H1 (cell line): ENCODE measurements around the gene TROAP. TPM values are rescaled to one million over a fixed set of nuclear protein-coding genes. Genes with fewer than 3 reads are reported as not detected.

Experiments used
- CTCF ChIA-PET: fragments of 300-600 bp; sonication (Branson Sonifier 250); formaldehyde crosslinking; loops from one replicate; lab custom pipeline; 2021; ENCODE audit not compliant: partially characterized antibody; lab: Charles Lee
- POLR2A ChIA-PET: fragments of 300-600 bp; sonication (Branson Sonifier 250); formaldehyde crosslinking; loops from one replicate; lab custom pipeline; 2021; ENCODE audit warnings: inconsistent platforms; ENCODE audit not compliant: partially characterized antibody; lab: Charles Lee
- DNase-seq, 2 experiments: peaks; one replicate each; pipeline versions ENCODE4 v3.0.0 to v3.0.0-alpha.2; 2010 to 2022; ENCODE audit warnings: low spot score in 2 of 2, low read depth in 1 of 2, mixed read lengths in 1 of 2
- FAIRE-seq: peaks from 2 replicates; lab custom pipeline; 2011; peaks lifted over from hg19 to GRCh38; lab: Jason Lieb, UNC
- H2AFZ ChIP-seq: 2 replicates; pipeline ENCODE4 v1.8.1; 2012; ENCODE audit warnings: low read length, inconsistent platforms
- H2AK5ac ChIP-seq: 2 replicates; pipeline ENCODE4 v1.6.1; 2013; ENCODE audit warnings: low read depth, low read length
- H2BK120ac ChIP-seq: replicated peaks from 2 replicates; pipeline ENCODE3; 2013; ENCODE audit warnings: low read depth, low read length, inconsistent platforms
- H2BK12ac ChIP-seq: 2 replicates; pipeline ENCODE4 v1.6.1; 2013; ENCODE audit warnings: low read depth, low read length
- H2BK15ac ChIP-seq: 2 replicates; pipeline ENCODE4 v1.6.1; 2013; ENCODE audit warnings: low read length
- H2BK20ac ChIP-seq: 2 replicates; pipeline ENCODE4 v1.6.1; 2013; ENCODE audit warnings: low read length
- H2BK5ac ChIP-seq: 2 replicates; pipeline ENCODE4 v1.6.1; 2013; ENCODE audit warnings: low read depth, low read length
- H3K14ac ChIP-seq: 2 replicates; pipeline ENCODE4 v1.6.1; 2013; ENCODE audit warnings: inconsistent platforms; ENCODE audit not compliant: insufficient read length
- H3K18ac ChIP-seq: 2 replicates; pipeline ENCODE4 v1.6.1; 2013; ENCODE audit warnings: low read length; ENCODE audit errors: extremely low read depth
- H3K23ac ChIP-seq: 2 replicates; pipeline ENCODE4 v1.6.1; 2013; ENCODE audit warnings: inconsistent platforms; ENCODE audit not compliant: insufficient read length
- H3K23me2 ChIP-seq: 2 replicates; pipeline ENCODE4 v1.6.1; 2013; ENCODE audit warnings: low read depth, low read length
- H3K27ac ChIP-seq: 2 replicates; pipeline ENCODE4 v1.6.1; 2011; ENCODE audit warnings: low read depth, low read length, inconsistent platforms
- H3K27me3 ChIP-seq, 4 experiments: replicated peaks in 1 of 4; 1 replicate in 1 of 4; 2 replicates in 3 of 4; pipeline versions ENCODE4 v1.6.1 to v1.8.1; 2011 to 2013; ENCODE audit warnings: low read length in 3 of 4, mild to moderate bottlenecking in 3 of 4, inconsistent platforms in 2 of 4, mixed read lengths in 2 of 4, moderate library complexity in 1 of 4; ENCODE audit not compliant: control insufficient read depth in 3 of 4, insufficient read depth in 3 of 4; ENCODE audit errors: extremely low read depth in 1 of 4
- H3K36me3 ChIP-seq, 4 experiments: 2 replicates each; pipeline versions ENCODE4 v1.6.1 to v1.8.1; 2011 to 2013; ENCODE audit warnings: mild to moderate bottlenecking in 4 of 4, low read length in 3 of 4, moderate library complexity in 2 of 4, control low read depth in 1 of 4, inconsistent platforms in 1 of 4; ENCODE audit not compliant: insufficient read depth in 4 of 4, control insufficient read depth in 2 of 4
- H3K4ac ChIP-seq: replicated peaks from 2 replicates; pipeline ENCODE3; 2013; ENCODE audit warnings: low read length, low read depth, mixed read lengths, inconsistent platforms; ENCODE audit not compliant: insufficient read length
- H3K4me1 ChIP-seq, 4 experiments: replicated peaks in 1 of 4; 1 replicate in 1 of 4; 2 replicates in 3 of 4; pipeline versions ENCODE4 v1.6.1 to v1.8.1; 2011 to 2013; ENCODE audit warnings: low read length in 3 of 4, inconsistent platforms in 2 of 4, mixed read lengths in 1 of 4; ENCODE audit not compliant: insufficient read depth in 4 of 4, control insufficient read depth in 3 of 4
- H3K4me2 ChIP-seq, 2 experiments: 2 replicates each; pipeline versions ENCODE4 v1.6.1 to v1.8.1; 2011 to 2013; ENCODE audit warnings: low read depth in 2 of 2, low read length in 2 of 2, control low read depth in 1 of 2, inconsistent platforms in 1 of 2, mild to moderate bottlenecking in 1 of 2; ENCODE audit not compliant: insufficient read depth in 1 of 2
- H3K4me3 ChIP-seq, 4 experiments: fragments of 200-600, 300-600 bp in 1 of 4; sonication (generic), shearing (Covaris generic), sonication (Bioruptor Twin) in 1 of 4; 2 replicates each; pipeline versions ENCODE4 v1.5.1 to v1.8.1; 2011 to 2016; ENCODE audit warnings: low read length in 4 of 4, low read depth in 3 of 4, control low read depth in 2 of 4, inconsistent platforms in 2 of 4, mild to moderate bottlenecking in 2 of 4, mixed read lengths in 1 of 4, moderate library complexity in 1 of 4; ENCODE audit not compliant: insufficient read depth in 2 of 4; ENCODE audit errors: extremely low read depth in 1 of 4
- H3K56ac ChIP-seq: replicated peaks from 2 replicates; pipeline ENCODE3; 2013; ENCODE audit warnings: low read depth, mild to moderate bottlenecking, mixed read lengths, low read length, inconsistent platforms; ENCODE audit not compliant: insufficient read length
- H3K79me1 ChIP-seq: 2 replicates; pipeline ENCODE4 v1.6.1; 2013; ENCODE audit warnings: low read depth, low read length, control low read depth
- H3K79me2 ChIP-seq, 2 experiments: 2 replicates each; pipeline versions ENCODE4 v1.6.1 to v1.8.1; 2012 to 2013; ENCODE audit warnings: low read length in 2 of 2, mild to moderate bottlenecking in 2 of 2, inconsistent platforms in 1 of 2; ENCODE audit not compliant: insufficient read depth in 2 of 2, control insufficient read depth in 1 of 2
- H3K9ac ChIP-seq, 4 experiments: replicated peaks in 1 of 4; 1 replicate in 1 of 4; 2 replicates in 3 of 4; pipeline versions ENCODE4 v1.6.1 to v1.8.1; 2011 to 2013; ENCODE audit warnings: low read depth in 3 of 4, low read length in 3 of 4, control low read depth in 2 of 4, mild to moderate bottlenecking in 2 of 4, moderate library complexity in 2 of 4, inconsistent platforms in 1 of 4; ENCODE audit errors: extremely low read depth in 1 of 4
- H3K9me3 ChIP-seq, 2 experiments: 2 replicates each; pipeline versions ENCODE4 v1.6.1 to v1.8.1; 2012 to 2013; ENCODE audit warnings: mild to moderate bottlenecking in 2 of 2, moderate library complexity in 2 of 2, control low read depth in 1 of 2, inconsistent platforms in 1 of 2, low read depth in 1 of 2, low read length in 1 of 2, mixed read lengths in 1 of 2; ENCODE audit not compliant: insufficient read depth in 2 of 2
- H4K20me1 ChIP-seq, 2 experiments: replicated peaks in 1 of 2; 2 replicates each; pipeline versions ENCODE3 to v1.8.1; 2011 to 2013; ENCODE audit warnings: inconsistent platforms in 2 of 2, low read length in 2 of 2, mild to moderate bottlenecking in 1 of 2; ENCODE audit not compliant: insufficient read depth in 2 of 2, control insufficient read depth in 1 of 2
- H4K5ac ChIP-seq: 2 replicates; pipeline ENCODE4 v1.6.1; 2013; ENCODE audit warnings: low read length, low read depth, mixed read lengths, inconsistent platforms; ENCODE audit not compliant: insufficient read length
- H4K8ac ChIP-seq: 2 replicates; pipeline ENCODE4 v1.8.0; 2013; ENCODE audit warnings: mild to moderate bottlenecking, moderate library complexity, low read length, inconsistent platforms; ENCODE audit not compliant: insufficient read depth; ENCODE audit errors: extremely low read depth
- H4K91ac ChIP-seq: replicated peaks from 2 replicates; pipeline ENCODE3; 2013; ENCODE audit warnings: low read length, mixed read lengths, inconsistent platforms; ENCODE audit not compliant: insufficient read length
- POLR2A ChIP-seq, 2 experiments: IDR thresholded peaks; 1 replicate in 1 of 2; 2 replicates in 1 of 2; pipeline ENCODE4 v1.6.1; 2011; ENCODE audit warnings: low read depth in 2 of 2, low read length in 2 of 2, mild to moderate bottlenecking in 2 of 2; ENCODE audit errors: control extremely low read depth in 1 of 2
- POLR2AphosphoS5 ChIP-seq: IDR thresholded peaks from 2 replicates; pipeline ENCODE4 v1.6.1; 2011; ENCODE audit warnings: low read depth, low read length
- RFX5 ChIP-seq: IDR thresholded peaks from 2 replicates; pipeline ENCODE4 v1.6.1; 2011; ENCODE audit warnings: low read depth, low read length, improper control_type of control experiment, borderline replicate concordance
- WGBS, 2 experiments: shearing (Covaris generic) in 1 of 2; methylation state at CpG; one replicate each; pipeline versions ENCODE4 v1.1.6 to v1.1.7; 2013 to 2015; ENCODE audit warnings: low lambda C conversion rate in 2 of 2, mixed read lengths in 2 of 2, inconsistent platforms in 1 of 2, low coverage in 1 of 2, missing lambda C conversion rate in 1 of 2; ENCODE audit not compliant: insufficient replicate concordance in 2 of 2, insufficient coverage in 1 of 2, insufficient read length in 1 of 2; ENCODE audit errors: extremely low coverage in 1 of 2, missing lambda C conversion rate in 1 of 2; 5-methylcytosine and 5-hydroxymethylcytosine counted together
- polyA plus RNA-seq, 7 experiments: library from polyadenylated mRNA; depleted of rRNA in 3 of 7; stranded (reverse) in 5 of 7; unstranded in 2 of 7; fragments of >200 nt in 5 of 7; fragments of 200-250 nt in 2 of 7; gene quantifications; 1 replicate in 5 of 7; 2 replicates in 1 of 7; 4 replicates in 1 of 7; pipeline versions ENCODE4 v1.2.1 to v1.2.3, GENCODE V29; 2011 to 2013; ENCODE audit warnings: missing spikeins in 2 of 7, mixed read lengths in 2 of 7
- total RNA-seq: library from RNA; stranded (reverse); fragmentation: NEBNext Ultra II Directional; extraction: Animal tissue kit (Norgen Biotek cat#: 25700); gene quantifications from 2 replicates; pipeline ENCODE4 v1.2.1, GENCODE V29; 2021

Gene TROAP
- total and polyA plus RNA-seq, 2 of the 8 experiments (the other 6 are each of a cell fraction or from before 2014, with no cell fraction given) = 36.7 to 52.0 TPM

GRCh38 chr12:49273726-49274395 is 49.2 kb upstream of the TROAP start:
- CTCF ChIA-PET = interaction anchor here (0.8 to 17.0 kb wide), 3 partner anchors 21 to 58 kb away, joined by 3 to 172 read pairs (median 4); partner anchors contain the start of gene PRPH
- POLR2A ChIA-PET = interaction anchor here (0.7 to 1.9 kb wide), 5 partner anchors 9 to 22 kb away, joined by 3 to 14 read pairs (median 5); partner anchors contain the start of genes PRPH and TUBA1C

More at GRCh38 chr12:49273726-49274395, 49.2 kb upstream of the TROAP start:
- H3K27me3 ChIP-seq = no peaks in the 10 kb centered on the region
- no peak overlapping the region for H3K56ac ChIP-seq
- H3K9ac ChIP-seq = no peak overlapping the region
- H2BK15ac ChIP-seq = no peak overlapping the region
- DNase-seq (no peak), FAIRE-seq (no peak)
- no peak overlapping the region for H3K14ac ChIP-seq
- no peak overlapping the region; the same call in 1 of the 2 replicates for H4K8ac ChIP-seq
- H2BK12ac ChIP-seq = no peak overlapping the region
- peaks cover 3 to 8% of the 10 kb centered on the region in 2 experiments for H4K20me1 ChIP-seq
- no peaks in the 10 kb centered on the region; the same call in 1 of the 2 replicates for H3K79me1 ChIP-seq
- H2AK5ac ChIP-seq = no peak overlapping the region
- TF ChIP-seq RFX5 = no peak
- TF ChIP-seq POLR2AphosphoS5 = peak; percentile 66
- peak in 1 of 2 experiments; percentile 65; a peak in 2 of 3 replicates for TF ChIP-seq POLR2A (IDR thresholded peaks at IDR 0.05; ENCODE audit: control extremely low read depth in 1 of 2, low read depth in 2 of 2, low read length in 2 of 2)
- H3K4me1 ChIP-seq = no peaks in the 10 kb centered on the region
- H3K23me2 ChIP-seq = no peaks in the 10 kb centered on the region
- H3K79me2 ChIP-seq = peaks cover 0 to 2% of the 10 kb centered on the region in 2 experiments; a peak in 2 of 4 replicates
- no peak overlapping the region for H4K5ac ChIP-seq
- H2BK20ac ChIP-seq = no peak overlapping the region
- H4K91ac ChIP-seq = no peak overlapping the region
- H3K18ac ChIP-seq = no peak overlapping the region
- no peak overlapping the region for H3K4me3 ChIP-seq
- no peaks in the 10 kb centered on the region for H3K9me3 ChIP-seq
- H2BK120ac ChIP-seq = no peak overlapping the region
- peaks cover 18 to 46% (median 37%) of the 10 kb centered on the region in 4 experiments for H3K36me3 ChIP-seq
- no peak overlapping the region for H3K4ac ChIP-seq
- no peak overlapping the region for H3K23ac ChIP-seq
- H2BK5ac ChIP-seq = no peak overlapping the region
- no peak overlapping the region for H3K4me2 ChIP-seq
- WGBS, 2 experiments = 88% methylated on average over 6 of the region's 6 CpGs; no CpG with 5 or more reads in 1 of the 2 experiments
- no peak overlapping the region for H3K27ac ChIP-seq
- no peak overlapping the region for H2AFZ ChIP-seq
